OCI-LY1 (cell line): ENCODE results near the gene KLC1.

Experiments
- H2AFZ ChIP-seq: fragments of 200-600 bp; sonication (generic), shearing (Covaris generic); 2 replicates; pipeline ENCODE4 v1.6.0; 2014; ENCODE audit warnings: antibody characterized with exemption, mild to moderate bottlenecking, low read length
- H3F3A ChIP-seq: fragments of 200-600 bp; sonication (generic), shearing (Covaris generic); 2 replicates; pipeline ENCODE4 v1.6.0; 2014; ENCODE audit warnings: mild to moderate bottlenecking, antibody characterized with exemption, low read length, moderate library complexity; ENCODE audit not compliant: insufficient read depth
- H3K27ac ChIP-seq: fragments of 200-600 bp; sonication (generic); 2 replicates; pipeline ENCODE4 v1.5.1; 2014; ENCODE audit warnings: low read length, mixed run types, mild to moderate bottlenecking, low read depth; ENCODE audit not compliant: poor library complexity, severe bottlenecking
- H3K27me3 ChIP-seq: fragments of 200-600 bp; sonication (generic); 2 replicates; pipeline ENCODE4 v1.6.0; 2014; ENCODE audit warnings: antibody characterized with exemption, mild to moderate bottlenecking, low read length, moderate library complexity; ENCODE audit not compliant: insufficient read depth
- H3K36me3 ChIP-seq: fragments of 200-600 bp; sonication (generic); 2 replicates; pipeline ENCODE4 v1.6.1; 2014; ENCODE audit warnings: mild to moderate bottlenecking, antibody characterized with exemption, low read length, moderate library complexity, mixed read lengths; ENCODE audit not compliant: insufficient read depth
- H3K4me1 ChIP-seq: fragments of 200-600 bp; sonication (generic); 2 replicates; pipeline ENCODE4 v1.5.1; 2014; ENCODE audit warnings: mild to moderate bottlenecking, low read length, moderate library complexity; ENCODE audit not compliant: insufficient read depth, severe bottlenecking
- H3K4me2 ChIP-seq: fragments of 200-600 bp; sonication (generic), shearing (Covaris generic); 2 replicates; pipeline ENCODE4 v1.6.1; 2014; ENCODE audit warnings: low read length
- H3K4me3 ChIP-seq: fragments of 200-600 bp; sonication (generic); 2 replicates; pipeline ENCODE4 v1.5.1; 2014; ENCODE audit warnings: low read length, low read depth, mild to moderate bottlenecking, mixed read lengths; ENCODE audit not compliant: poor library complexity, severe bottlenecking
- H3K79me2 ChIP-seq: fragments of 200-600 bp; shearing (Covaris generic); 2 replicates; pipeline ENCODE4 v1.6.1; 2016; ENCODE audit warnings: mixed run types, low read length, mixed read lengths; ENCODE audit not compliant: insufficient read depth
- H3K9ac ChIP-seq: fragments of 200-600 bp; sonication (generic), shearing (Covaris generic); 2 replicates; pipeline ENCODE4 v1.6.1; 2014; ENCODE audit warnings: mild to moderate bottlenecking, low read length, mixed read lengths
- H3K9me2 ChIP-seq: fragments of 200-600 bp; sonication (generic), shearing (Covaris generic); 2 replicates; pipeline ENCODE4 v1.6.1; 2014; ENCODE audit warnings: low read depth, mild to moderate bottlenecking, low read length, mixed read lengths
- H3K9me3 ChIP-seq: fragments of 200-600 bp; shearing (Covaris generic); 2 replicates; pipeline ENCODE4 v1.6.1; 2014; ENCODE audit warnings: low read length, mixed read lengths
- H4K20me1 ChIP-seq: fragments of 200-600 bp; sonication (generic), shearing (Covaris generic); 2 replicates; pipeline ENCODE4 v1.6.0; 2016; ENCODE audit warnings: mild to moderate bottlenecking, low read length; ENCODE audit not compliant: insufficient read depth
- CTCF ChIP-seq: fragments of 200-600 bp; sonication (generic), shearing (Covaris generic); IDR thresholded peaks from 2 replicates; pipeline ENCODE4 v1.5.1; 2017; ENCODE audit warnings: mild to moderate bottlenecking, antibody characterized with exemption, low read length, moderate library complexity, mixed read lengths
- EZH2 ChIP-seq: fragments of 200-600 bp; sonication (generic), shearing (Covaris generic); IDR thresholded peaks from 2 replicates; pipeline ENCODE4 v1.8.0; 2017; ENCODE audit warnings: borderline replicate concordance, mixed run types, mild to moderate bottlenecking, antibody characterized with exemption, low read length, moderate library complexity, mixed read lengths

Gene KLC1

GRCh38 chr14:103656756-103657133, 27.7 kb downstream of the KLC1 start:
- Histone ChIP-seq H3K9me2 (no peaks in the 10 kb centered on the region), H3K4me3 (no peak overlapping the region), H3K36me3 (peaks cover 70% of the 10 kb centered on the region), H2AFZ (no peak overlapping the region), H3F3A (no peaks in the 10 kb centered on the region), H3K9ac (no peak overlapping the region), H4K20me1 (no peaks in the 10 kb centered on the region), H3K4me1 (no peaks in the 10 kb centered on the region), H3K27me3 (no peaks in the 10 kb centered on the region), H3K9me3 (no peaks in the 10 kb centered on the region), H3K79me2 (peaks cover 12% of the 10 kb centered on the region), H3K4me2 (no peak overlapping the region), H3K27ac (no peak overlapping the region)
- TF ChIP-seq CTCF (no peak), EZH2 (no peak)

GRCh38 chr14:103657471-103657870, 28.5 kb downstream of the KLC1 start:
- Histone ChIP-seq H3K79me2 (peaks cover 6% of the 10 kb centered on the region; the same call in 1 of the 2 replicates), H4K20me1 (no peaks in the 10 kb centered on the region), H3K27me3 (no peaks in the 10 kb centered on the region), H3K9me3 (no peaks in the 10 kb centered on the region), H3K4me2 (no peak overlapping the region), H3K36me3 (peaks cover 77% of the 10 kb centered on the region), H3K4me1 (no peaks in the 10 kb centered on the region), H3K9ac (no peak overlapping the region), H3K9me2 (no peaks in the 10 kb centered on the region), H3K27ac (no peak overlapping the region), H2AFZ (no peak overlapping the region), H3F3A (no peaks in the 10 kb centered on the region), H3K4me3 (no peak overlapping the region)
- TF ChIP-seq EZH2 (no peak), CTCF (no peak)

- H3K27ac ChIP-seq = no peak overlapping the region
- no peaks in the 10 kb centered on the region for H3K9me2 ChIP-seq
- no peaks in the 10 kb centered on the region for H3F3A ChIP-seq
- H3K9ac ChIP-seq = no peak overlapping the region
- no peak overlapping the region for H2AFZ ChIP-seq
- no peaks in the 10 kb centered on the region for H3K4me1 ChIP-seq
- no peaks in the 10 kb centered on the region for H3K9me3 ChIP-seq
- no peak overlapping the region for H3K4me3 ChIP-seq
- H3K79me2 ChIP-seq = no peaks in the 10 kb centered on the region
- H4K20me1 ChIP-seq = no peaks in the 10 kb centered on the region
- no peak overlapping the region for H3K4me2 ChIP-seq
- TF ChIP-seq EZH2 (no peak), CTCF (no peak)
- no peaks in the 10 kb centered on the region for H3K27me3 ChIP-seq
- H3K36me3 ChIP-seq = peaks cover 85% of the 10 kb centered on the region
Observed at GRCh38 chr14:103659631-103660030, 30.6 kb downstream of the KLC1 start.
